GM18507 (cell line): ENCODE measurements around the gene OR8H1.

Source experiments
- DNase-seq: peaks from one replicate; pipeline ENCODE4 v3.0.0; 2011; ENCODE audit warnings: low read depth; ENCODE audit not compliant: insufficient read length; ENCODE audit errors: extremely low spot score
- FAIRE-seq: peaks from 2 replicates; lab custom pipeline; 2011; peaks lifted over from hg19 to GRCh38; lab: Jason Lieb, UNC

Gene OR8H1

GRCh38 chr11:56292154-56292553 lies at the start of gene OR8H1:
TSS of gene OR8H1 (minus strand) at chr11:56292254. CDS start at chr11:56291062, 1,192 bp downstream.
- no peak for DNase-seq
- no peak for FAIRE-seq

GRCh38 chr11:56340289-56340688 lies 48.2 kb upstream of the OR8H1 start:
- FAIRE-seq (no peak), DNase-seq (no peak)

GRCh38 chr11:56333156-56333555 lies 41.1 kb upstream of the OR8H1 start:
- no peak for FAIRE-seq
- DNase-seq: no peak

GRCh38 chr11:56331861-56332491 lies 39.9 kb upstream of the OR8H1 start:
- FAIRE-seq (no peak), DNase-seq (no peak)

- no peak for DNase-seq
- no peak for FAIRE-seq
Observed at GRCh38 chr11:56314844-56315243, 22.8 kb upstream of the OR8H1 start, which contains the start of gene OR8K3. TSS of gene OR8K3 (plus strand) at chr11:56315144. CDS start at chr11:56318307, 3,163 bp downstream.

- FAIRE-seq: no peak
- no peak for DNase-seq
Observed at GRCh38 chr11:56307836-56308235, 15.8 kb upstream of the OR8H1 start.

- DNase-seq (no peak), FAIRE-seq (no peak)
Observed at GRCh38 chr11:56296898-56297297, 4.8 kb upstream of the OR8H1 start.

GRCh38 chr11:56273854-56274253 lies 18.2 kb downstream of the OR8H1 start, which contains the start of gene OR5T1:
TSS of gene OR5T1 (plus strand) at chr11:56274154. CDS start at chr11:56275639, 1,485 bp downstream.
- FAIRE-seq: no peak
- no peak for DNase-seq

- FAIRE-seq: no peak
- no peak for DNase-seq
Observed at GRCh38 chr11:56271092-56271491, 21.0 kb downstream of the OR8H1 start.

- FAIRE-seq: no peak
- DNase-seq: no peak
Observed at GRCh38 chr11:56251954-56252353, 40.1 kb downstream of the OR8H1 start, which contains the start of gene OR5T3. TSS of gene OR5T3 (plus strand) at chr11:56252254. CDS start at chr11:56252254, 0 bp downstream.
